GM19240 (cell line): ENCODE measurements around the gene SLK.

Experiments
- DNase-seq: peaks from one replicate; pipeline ENCODE4 v3.0.0; 2011; ENCODE audit warnings: low spot score; ENCODE audit not compliant: insufficient read length

Gene SLK

DNA sequence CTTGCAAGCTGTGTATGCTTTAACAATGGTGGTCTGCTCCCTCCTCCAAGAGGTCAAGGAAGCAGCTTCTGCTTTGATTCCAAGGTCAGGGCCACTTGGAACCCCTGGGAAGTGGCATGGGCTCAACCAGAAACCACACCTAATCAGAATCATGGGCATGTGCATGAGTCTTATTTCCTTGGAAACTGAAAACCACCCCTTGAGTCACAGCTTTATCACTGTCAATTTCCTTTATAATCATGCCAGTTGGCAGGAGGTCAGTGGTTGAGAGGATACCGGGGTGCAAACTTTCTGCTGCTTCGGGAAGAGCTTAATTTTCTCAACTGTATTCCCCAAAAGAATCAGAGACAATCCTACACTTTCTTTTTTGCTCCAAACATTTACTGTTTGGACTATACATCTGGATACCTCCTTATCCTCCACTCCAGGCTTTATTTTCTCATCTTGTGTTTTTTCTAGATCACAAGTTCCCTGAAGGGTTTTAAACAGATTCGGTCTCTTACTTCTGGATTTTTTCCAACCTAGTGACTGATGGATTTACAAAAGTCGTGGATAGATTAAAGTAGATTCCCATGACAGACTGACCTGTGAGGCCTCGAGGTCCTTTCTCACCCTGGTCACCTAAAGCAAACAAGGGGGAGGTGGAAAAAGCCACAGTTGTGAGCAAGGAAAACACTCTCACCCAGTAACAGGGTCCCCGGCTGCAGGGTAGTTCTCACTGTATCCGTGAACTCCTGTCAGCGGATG is 82.7 kb downstream of the SLK start:
- DNase-seq = no peak

DNA sequence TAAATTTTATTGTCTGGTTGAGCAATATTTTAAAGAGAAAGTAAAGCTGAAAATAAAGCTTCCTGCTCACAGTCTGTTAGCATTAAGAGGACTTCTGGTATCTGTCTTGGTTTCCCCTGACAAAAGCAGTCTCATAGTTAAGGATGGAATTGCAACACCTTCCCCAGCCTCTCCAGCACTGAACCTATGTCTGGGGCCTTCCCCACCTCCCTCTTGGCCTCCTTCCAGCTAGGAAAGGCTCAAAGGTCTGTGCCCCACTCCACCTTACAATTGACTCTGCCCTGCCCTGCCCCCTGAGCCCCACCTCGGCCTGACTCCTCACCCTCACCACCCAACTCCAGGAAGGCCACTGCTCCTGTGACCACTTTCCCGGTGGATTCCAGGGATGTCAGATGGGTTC is 85.5 kb downstream of the SLK start:
- DNase-seq = no peak

DNA sequence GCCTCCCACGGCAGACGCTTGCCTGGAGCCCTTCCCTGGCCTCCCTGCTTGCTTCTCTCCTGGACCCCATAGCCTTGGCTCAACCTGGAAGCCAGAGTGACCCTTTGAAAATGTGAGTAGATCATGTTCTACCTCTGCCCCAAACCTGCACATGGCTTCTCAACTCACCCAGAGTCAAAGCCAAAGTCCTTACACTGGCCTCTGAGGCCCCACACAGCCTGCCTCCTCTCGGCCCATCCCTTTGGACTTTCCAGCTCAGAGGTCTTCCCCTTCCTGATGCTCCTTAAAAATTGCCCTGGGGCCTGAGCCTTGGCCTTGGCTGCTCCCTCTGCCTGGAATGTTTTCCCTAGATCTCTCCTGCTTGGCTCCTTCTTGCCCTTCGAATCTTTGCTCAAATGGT is 86.3 kb downstream of the SLK start:
- DNase-seq = no peak

DNA sequence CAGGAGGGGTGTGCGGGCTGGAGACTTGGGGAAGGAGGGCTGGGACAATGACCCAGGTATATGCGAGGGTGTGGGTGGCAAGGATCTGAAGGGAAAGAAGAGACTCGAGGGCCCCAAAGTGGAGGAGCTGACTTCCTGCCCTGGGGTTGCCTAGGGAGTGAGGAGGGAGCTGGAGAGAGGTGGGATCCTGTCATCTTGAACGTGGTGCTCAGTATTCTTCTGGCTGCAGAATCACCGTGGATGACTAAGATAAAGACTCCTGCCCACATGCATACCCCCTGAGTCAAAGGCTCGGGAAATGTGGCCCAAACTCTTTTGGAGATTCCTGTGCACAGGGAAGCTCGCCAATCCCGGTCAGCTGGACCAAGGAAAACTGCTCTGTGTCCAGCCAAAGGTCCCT is 87.5 kb downstream of the SLK start:
- no peak for DNase-seq

DNA sequence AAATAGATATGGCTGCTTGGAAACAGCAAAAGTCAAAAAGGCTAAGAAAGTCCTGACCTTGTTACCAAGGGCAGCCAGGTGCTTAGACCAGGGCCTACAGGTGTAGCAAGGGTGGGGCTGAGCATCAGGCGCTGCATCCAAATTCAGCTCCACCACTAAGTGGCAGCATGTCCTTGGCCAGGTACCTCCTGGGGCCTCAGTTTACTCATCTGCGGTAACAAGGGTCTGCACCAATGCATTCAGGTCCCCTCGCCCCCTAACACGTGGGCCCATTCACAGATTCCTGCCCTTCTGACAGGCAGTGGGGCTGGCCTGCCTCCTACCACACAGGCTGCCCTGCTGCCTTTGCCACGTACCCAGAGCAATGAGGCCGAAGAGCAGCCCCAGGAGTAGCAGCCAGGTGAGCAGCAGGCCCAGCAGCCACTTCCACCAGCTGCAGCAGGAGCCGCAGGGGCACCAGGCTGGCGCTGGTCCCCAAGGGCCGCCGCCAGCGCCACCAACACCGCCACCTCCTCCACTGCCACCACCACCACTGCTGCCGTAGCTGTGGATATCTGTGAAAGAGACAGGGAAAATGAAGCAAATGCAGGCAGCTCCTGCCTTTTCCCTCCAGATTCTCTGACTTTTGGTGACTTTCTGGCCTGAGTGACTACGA is 89.8 kb downstream of the SLK start:
- no peak for DNase-seq

DNA sequence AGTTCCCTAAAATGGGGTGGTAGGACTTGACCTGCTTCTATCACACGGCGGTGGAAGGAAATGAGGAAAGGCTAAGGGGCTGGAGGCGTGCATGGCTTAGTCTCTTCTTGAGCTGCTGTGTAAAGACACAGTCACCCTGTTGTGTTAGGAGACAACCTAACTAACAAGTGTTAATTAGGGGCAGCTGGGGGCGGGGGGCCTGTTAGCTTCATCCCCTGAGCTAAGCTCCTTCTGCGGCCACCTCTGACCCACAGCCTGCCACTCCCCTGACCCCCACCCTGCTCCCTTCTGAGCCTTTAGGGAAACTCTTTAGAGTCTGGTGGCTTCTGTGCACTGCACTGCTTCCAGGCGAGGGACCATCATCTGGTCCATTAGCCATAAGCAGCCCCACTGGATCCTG is 90.8 kb downstream of the SLK start:
- DNase-seq = no peak

DNA sequence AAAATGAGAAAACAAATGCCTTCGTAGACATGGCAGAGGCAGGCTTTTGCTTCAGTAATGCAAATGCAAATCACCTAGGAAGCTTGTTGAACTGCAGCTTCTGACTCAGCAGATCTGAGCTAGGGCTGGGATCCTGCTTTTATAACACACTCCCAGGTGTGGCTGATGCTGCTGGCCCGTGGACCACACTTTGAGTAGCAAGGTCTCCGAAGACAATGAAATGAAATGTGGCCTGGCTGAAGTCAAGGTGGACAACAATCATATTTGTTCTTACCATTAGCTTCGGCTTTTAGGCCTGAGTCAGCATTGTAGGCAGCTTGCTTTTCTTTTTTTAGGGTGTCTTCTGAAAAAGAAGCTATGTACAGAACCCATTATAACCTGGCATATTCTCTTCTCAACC is 92.4 kb downstream of the SLK start:
- no peak for DNase-seq

DNA sequence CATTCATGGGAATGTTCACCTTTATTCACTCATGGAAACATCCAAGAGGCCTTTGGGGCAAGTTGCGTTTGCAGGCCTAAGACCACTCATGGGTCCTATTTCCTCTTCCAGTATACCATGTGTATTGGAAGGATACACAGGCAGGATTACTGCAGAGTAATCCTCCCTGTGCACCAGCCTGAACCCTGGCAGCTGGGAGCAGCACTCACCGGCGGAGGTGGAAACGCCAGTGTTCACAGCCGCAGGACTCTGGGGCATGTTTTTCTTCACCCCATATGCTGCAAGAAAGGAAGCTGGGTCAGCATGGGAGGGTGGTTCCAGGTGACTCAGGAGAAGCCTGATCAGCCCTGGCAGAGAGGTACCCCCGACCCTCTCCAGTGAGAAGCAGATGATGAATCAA is 94.3 kb downstream of the SLK start:
- DNase-seq = no peak

DNA sequence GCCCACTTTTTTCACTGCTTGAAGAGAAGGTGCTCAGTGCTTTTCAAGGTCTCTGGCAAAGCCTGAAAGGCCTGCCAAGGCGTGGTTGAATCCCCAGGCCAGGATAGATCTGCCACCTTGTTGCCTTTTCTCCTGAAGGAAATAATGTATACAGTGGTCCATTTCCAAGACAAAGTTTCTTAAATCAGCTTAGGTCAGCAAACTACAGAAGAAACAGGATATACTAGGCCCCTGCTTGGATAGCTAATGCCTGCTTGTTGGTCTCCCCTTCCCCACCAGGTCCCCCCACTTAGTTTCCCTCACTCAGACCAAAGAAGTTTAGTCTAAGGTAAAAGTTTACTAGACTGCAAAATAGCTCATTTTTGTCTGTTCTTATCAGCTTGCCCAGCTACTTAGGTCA is 98.8 kb downstream of the SLK start:
- DNase-seq = no peak

DNA sequence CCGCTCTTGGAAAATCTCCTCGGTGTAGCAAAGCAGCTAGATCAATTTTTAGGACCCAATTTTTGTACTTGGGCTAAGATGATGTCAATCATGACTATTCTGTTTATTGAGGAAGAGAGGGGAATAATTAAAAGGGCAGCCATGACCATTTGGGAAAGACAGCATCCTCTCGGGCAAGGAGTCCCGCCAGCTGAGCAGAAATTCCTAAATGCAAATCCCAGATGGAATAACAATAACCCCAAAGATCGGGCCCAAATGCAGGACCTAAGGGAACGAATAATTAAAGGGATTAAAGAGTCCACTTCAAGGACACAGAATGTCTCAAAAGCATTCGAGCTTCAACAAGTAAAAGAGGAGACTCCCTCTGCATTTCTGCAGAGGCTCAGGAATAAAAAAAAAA is 100.0 kb downstream of the SLK start:
- DNase-seq = no peak

DNA sequence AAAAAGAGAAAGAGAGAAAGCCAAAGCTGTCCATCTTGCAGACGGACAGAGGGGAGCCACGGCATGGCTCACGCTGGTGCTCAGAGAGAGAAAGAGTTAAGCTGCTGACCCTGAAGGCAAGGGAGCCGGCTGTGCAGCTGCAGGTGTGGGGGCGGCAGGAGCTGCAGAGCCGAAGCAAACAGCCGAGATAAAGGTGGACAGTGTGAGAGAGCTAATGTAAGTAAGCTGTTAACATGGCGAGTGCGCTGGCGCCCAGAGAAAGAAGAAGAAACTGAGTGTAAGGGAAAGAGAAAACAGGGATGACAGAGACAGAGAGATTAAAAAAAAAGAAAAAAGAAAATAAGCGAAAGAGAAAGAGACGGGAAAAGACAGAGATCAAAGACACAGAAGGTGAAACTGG is 100.6 kb downstream of the SLK start:
- no peak for DNase-seq

DNA sequence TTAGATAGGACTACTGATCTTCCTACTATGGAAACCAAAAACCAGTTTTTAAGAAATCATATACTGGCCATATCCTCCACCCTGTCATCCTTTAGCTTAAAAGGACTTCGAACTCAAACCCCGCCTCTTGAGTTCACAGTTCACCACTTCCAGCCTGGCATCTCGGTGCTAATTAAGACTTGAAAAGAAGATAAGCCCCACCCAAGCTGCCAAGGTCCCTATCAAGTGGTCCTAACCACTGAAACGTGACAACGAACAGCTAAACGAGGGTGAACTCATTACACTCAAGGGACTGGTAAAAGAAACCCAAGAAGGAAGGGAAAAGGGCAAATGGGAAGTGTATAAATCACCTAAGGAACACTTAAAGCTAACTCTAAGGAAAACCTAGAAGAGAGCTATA is 102.7 kb downstream of the SLK start:
- no peak for DNase-seq

DNA sequence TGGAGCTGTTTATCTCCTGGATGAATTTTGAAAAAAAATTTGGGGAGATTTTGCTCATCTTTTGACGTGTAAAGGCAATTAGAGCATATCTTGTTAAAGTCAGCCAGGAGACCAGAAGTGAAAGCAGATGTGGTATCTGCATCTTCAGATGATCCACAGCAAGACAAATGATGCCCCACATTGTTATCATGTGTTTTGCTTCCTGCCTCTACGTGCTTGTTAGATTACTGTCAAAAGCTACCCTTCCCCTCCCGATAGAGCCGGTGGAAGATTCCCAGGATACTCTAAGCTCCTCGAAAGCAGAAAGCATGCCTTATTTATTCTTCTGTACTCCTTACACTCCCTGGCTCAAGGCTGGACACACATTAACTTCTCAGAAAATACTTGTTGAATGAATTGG is 105.8 kb downstream of the SLK start:
- no peak for DNase-seq

DNA sequence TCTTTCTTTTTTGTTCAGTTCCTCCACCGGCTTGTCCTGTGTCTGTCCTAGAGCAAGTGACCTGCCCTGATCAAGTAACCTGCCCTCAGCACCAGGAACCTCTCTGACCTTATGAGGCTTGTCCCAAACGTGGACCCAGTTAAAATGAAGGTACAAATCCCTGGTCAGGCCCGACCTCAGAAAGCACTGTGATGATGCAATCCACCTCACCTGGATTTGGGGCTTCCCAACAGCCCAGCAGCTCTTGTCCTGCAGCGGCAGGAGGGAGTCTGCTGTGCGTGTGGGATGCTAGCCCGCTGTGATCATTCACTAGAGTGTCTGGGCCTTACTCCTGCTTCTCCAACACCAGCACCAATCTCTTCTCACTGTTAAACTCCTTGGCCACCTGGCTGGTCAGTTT is 107.6 kb downstream of the SLK start:
- DNase-seq = no peak

DNA sequence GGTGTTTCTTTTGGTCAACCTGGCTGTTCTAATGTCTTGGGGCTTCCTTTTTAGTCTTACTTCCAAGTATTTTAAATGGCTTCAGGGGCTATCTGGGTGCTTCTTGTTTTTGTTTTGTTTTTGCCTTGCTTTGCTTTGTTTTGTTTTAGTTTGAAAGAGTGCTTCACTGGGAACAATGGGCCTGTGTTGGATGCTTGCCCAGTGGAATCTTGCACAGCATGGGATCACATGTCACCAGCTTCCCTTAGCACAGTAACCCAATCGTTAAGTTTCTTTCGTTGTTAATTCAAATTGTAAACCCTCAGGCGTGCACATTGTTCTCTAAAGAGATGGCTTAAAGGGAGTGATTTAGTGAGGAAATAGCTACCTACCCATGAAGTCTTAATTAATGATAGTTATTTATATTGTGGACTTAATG is 109.8 kb downstream of the SLK start:
- DNase-seq = no peak

DNA sequence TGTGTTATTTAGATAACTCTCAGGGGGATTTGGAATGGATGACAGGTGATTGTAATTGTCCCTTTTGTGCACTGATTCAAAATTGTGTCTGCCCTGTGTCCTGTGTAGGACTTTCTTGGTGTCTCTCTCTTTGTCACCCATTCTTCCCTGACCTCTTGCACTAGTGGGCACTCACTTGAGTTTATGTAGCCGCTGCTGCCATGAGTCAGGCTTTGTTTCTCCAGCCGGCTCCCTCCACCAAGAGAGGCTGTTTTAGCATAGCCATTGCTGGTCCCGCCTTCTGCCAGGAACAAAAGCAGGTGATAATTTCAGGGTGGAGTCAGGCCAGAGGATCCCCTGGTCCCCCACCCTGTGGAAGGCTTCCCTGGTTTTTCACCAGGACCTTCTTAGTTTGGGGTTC is 110.3 kb downstream of the SLK start:
- DNase-seq = no peak

DNA sequence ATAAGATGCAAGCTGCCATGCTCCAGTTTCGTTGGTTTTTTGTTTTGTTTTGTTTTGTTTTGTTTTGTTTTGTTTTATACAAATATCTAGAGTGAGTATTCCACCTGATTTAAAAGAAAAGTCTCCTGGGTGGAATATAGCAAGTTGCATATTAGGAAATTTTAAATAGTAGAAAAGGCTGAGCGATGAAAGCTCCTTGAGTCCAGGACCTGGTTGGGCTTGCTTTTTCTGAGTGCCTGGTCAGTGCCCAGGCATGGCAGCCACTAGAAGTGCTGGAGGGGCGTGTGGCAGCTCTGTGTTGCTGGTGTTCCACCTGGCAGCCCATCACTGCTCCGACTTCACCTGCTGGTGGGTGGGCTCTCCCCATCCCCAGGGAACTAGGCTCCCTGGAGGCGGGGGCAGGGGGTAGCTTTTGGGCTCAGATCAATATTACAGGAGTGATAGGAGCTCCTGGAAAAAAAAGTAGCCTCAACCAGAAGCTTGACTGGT is 110.8 kb downstream of the SLK start:
- DNase-seq = no peak
